ENCODE measurements around the gene GLB1L2. TPM values are rescaled to one million over a fixed set of nuclear protein-coding genes. Genes with fewer than 3 reads are reported as not detected.
A peak's percentile ranks its signal among the peaks of the same experiment; 100 is the strongest.

Gene GLB1L2
- total RNA-seq, 2 donors from 2014 or later: 2.5 to 4.1 TPM

GRCh38 chr11:134413043-134413825 is 81.4 kb downstream of the GLB1L2 start:
- no peak for TF ChIP-seq CTCF (IDR thresholded peaks at IDR 0.05)
- no peak overlapping the region for H3K27ac ChIP-seq
- H3K4me3 ChIP-seq: peak overlapping the region; percentile 67
- H3K27me3 ChIP-seq (replicated peaks; ENCODE audit: insufficient read depth): peaks cover 3% of the 10 kb centered on the region
- no peaks in the 10 kb centered on the region for H3K9me3 ChIP-seq
- ATAC-seq (ENCODE audit: insufficient number of reproducible peaks, low FRiP score, low read depth) (no peak), DNase-seq (ENCODE audit: low spot score) (no peak)
- no peaks in the 10 kb centered on the region for H3K36me3 ChIP-seq
- peaks cover 0 to 13% of the 10 kb centered on the region in 2 donors for H3K4me1 ChIP-seq (ENCODE audit: control insufficient read depth in 1 of 2, low read depth in 2 of 2)

- DNase-seq (ENCODE audit: low spot score) (no peak), ATAC-seq (ENCODE audit: insufficient number of reproducible peaks, low FRiP score, low read depth) (no peak)
- Histone ChIP-seq H3K36me3 (no peaks in the 10 kb centered on the region), H3K27ac (no peak overlapping the region), H3K27me3 (replicated peaks; ENCODE audit: insufficient read depth) (peaks cover 3% of the 10 kb centered on the region), H3K9me3 (no peaks in the 10 kb centered on the region), H3K4me1 (ENCODE audit: control insufficient read depth in 1 of 2, low read depth in 2 of 2) (peaks cover 0 to 13% of the 10 kb centered on the region in 2 donors), H3K4me3 (no peak overlapping the region)
- TF ChIP-seq CTCF (IDR thresholded peaks at IDR 0.05): no peak
These were observed 82.3 kb downstream of the GLB1L2 start for GRCh38 chr11:134413826-134414731.

GRCh38 chr11:134414766-134415765 is 83.3 kb downstream of the GLB1L2 start:
- Histone ChIP-seq H3K4me1 (ENCODE audit: control insufficient read depth in 1 of 2, low read depth in 2 of 2) (peaks cover 0 to 13% of the 10 kb centered on the region in 2 donors), H3K36me3 (no peaks in the 10 kb centered on the region), H3K9me3 (no peaks in the 10 kb centered on the region), H3K27me3 (replicated peaks; ENCODE audit: insufficient read depth) (peaks cover 3% of the 10 kb centered on the region), H3K27ac (no peak overlapping the region), H3K4me3 (no peak overlapping the region)
- DNase-seq (ENCODE audit: low spot score) (no peak), ATAC-seq (ENCODE audit: insufficient number of reproducible peaks, low FRiP score, low read depth) (no peak)
- TF ChIP-seq CTCF (IDR thresholded peaks at IDR 0.05): no peak

- no peak for DNase-seq (ENCODE audit: low spot score)
- peaks cover 3% of the 10 kb centered on the region for H3K27me3 ChIP-seq (replicated peaks; ENCODE audit: insufficient read depth)
- no peak overlapping the region for H3K4me3 ChIP-seq
- no peak for TF ChIP-seq CTCF (IDR thresholded peaks at IDR 0.05)
- no peak for ATAC-seq (ENCODE audit: insufficient number of reproducible peaks, low FRiP score, low read depth)
- H3K9me3 ChIP-seq: no peaks in the 10 kb centered on the region
- no peaks in the 10 kb centered on the region for H3K36me3 ChIP-seq
- peaks cover 0 to 6% of the 10 kb centered on the region in 2 donors for H3K4me1 ChIP-seq (ENCODE audit: control insufficient read depth in 1 of 2, low read depth in 2 of 2)
- no peak overlapping the region for H3K27ac ChIP-seq
These were observed 84.9 kb downstream of the GLB1L2 start for GRCh38 chr11:134416726-134417125.
